Gastroesophageal sphincter (tissue), 4 donors: ENCODE results near the gene WIPF2. TPM values are rescaled to one million over a fixed set of nuclear protein-coding genes. Genes with fewer than 3 reads are reported as not detected.

ENCODE experiments used
- ATAC-seq: fragments of 150-250 bp; one replicate; pipeline ENCODE4 v1.9.1; 2016; ENCODE audit warnings: mild to moderate bottlenecking, moderate library complexity
- H3K27ac ChIP-seq, 4 donors: fragments of 200-600 bp; sonication (generic) in 3 of 4; 1 replicate in 3 of 4; 2 replicates in 1 of 4; pipeline ENCODE4 v1.5.1; 2016 to 2019
- H3K27me3 ChIP-seq: fragments of 200-600 bp; sonication (generic); one replicate; pipeline ENCODE4 v1.5.1; 2019
- H3K36me3 ChIP-seq, 2 donors: fragments of 200-600 bp; sonication (generic); one replicate each; pipeline ENCODE4 v1.5.1; 2019; ENCODE audit warnings: control low read depth in 1 of 2
- H3K4me1 ChIP-seq, 3 donors: fragments of 200-600 bp; sonication (generic); 1 replicate in 2 of 3; 2 replicates in 1 of 3; pipeline ENCODE4 v1.5.1; 2016 to 2019; ENCODE audit warnings: control low read depth in 2 of 3
- H3K4me3 ChIP-seq, 2 donors: fragments of 200-600 bp; sonication (generic); one replicate each; pipeline ENCODE4 v1.5.1; 2019; ENCODE audit warnings: mild to moderate bottlenecking in 1 of 2, moderate library complexity in 1 of 2
- H3K9me3 ChIP-seq, 3 donors: fragments of 200-600 bp; sonication (generic); one replicate each; pipeline ENCODE4 v1.5.1; 2017 to 2019; ENCODE audit warnings: control low read depth in 2 of 3
- EP300 ChIP-seq: sonication (generic); formaldehyde crosslinking; IDR thresholded peaks from one replicate; pipeline ENCODE4 v1.6.1; 2017; ENCODE audit warnings: antibody characterized with exemption, mild to moderate bottlenecking
- POLR2A ChIP-seq, 2 donors: fragments of 450-650 bp; IDR thresholded peaks; one replicate each; pipeline ENCODE4 v1.6.1; 2017; ENCODE audit warnings: antibody characterized with exemption in 2 of 2, mild to moderate bottlenecking in 2 of 2, moderate library complexity in 1 of 2
- POLR2AphosphoS5 ChIP-seq: sonication (generic); formaldehyde crosslinking; IDR thresholded peaks from one replicate; pipeline ENCODE4 v1.6.1; 2017; ENCODE audit warnings: antibody characterized with exemption
- WGBS, 2 donors: methylation state at CpG; one replicate each; pipeline ENCODE4 v1.1.5; 2018; ENCODE audit warnings: low coverage in 1 of 2; 5-methylcytosine and 5-hydroxymethylcytosine counted together
- small RNA-seq, 4 donors: library from RNA; depleted of rRNA; stranded (forward); fragments of <200 nt; gene quantifications; one replicate each; pipeline ENCODE3, GENCODE V24; 2016
- total RNA-seq, 4 donors: library from RNA; depleted of rRNA; stranded (reverse); fragments of >200 nt; gene quantifications; one replicate each; pipeline ENCODE4 v1.1.0, GENCODE V29; 2016
- TF ChIP-seq, protein P1 (sequence below), 4 experiments: fragments of 200-600 bp in 2 of 4; fragments of 450-650 bp in 2 of 4; sonication (generic) in 1 of 4; IDR thresholded peaks; one replicate each; pipeline ENCODE4 v1.5.1; 2017 to 2019; ENCODE audit warnings: antibody characterized with exemption in 4 of 4, mild to moderate bottlenecking in 2 of 4, moderate library complexity in 2 of 4

The WIPF2 gene
- total RNA-seq, 4 donors from 2014 or later, result 10.2 to 18.2 (median 13.5) TPM

DNA sequence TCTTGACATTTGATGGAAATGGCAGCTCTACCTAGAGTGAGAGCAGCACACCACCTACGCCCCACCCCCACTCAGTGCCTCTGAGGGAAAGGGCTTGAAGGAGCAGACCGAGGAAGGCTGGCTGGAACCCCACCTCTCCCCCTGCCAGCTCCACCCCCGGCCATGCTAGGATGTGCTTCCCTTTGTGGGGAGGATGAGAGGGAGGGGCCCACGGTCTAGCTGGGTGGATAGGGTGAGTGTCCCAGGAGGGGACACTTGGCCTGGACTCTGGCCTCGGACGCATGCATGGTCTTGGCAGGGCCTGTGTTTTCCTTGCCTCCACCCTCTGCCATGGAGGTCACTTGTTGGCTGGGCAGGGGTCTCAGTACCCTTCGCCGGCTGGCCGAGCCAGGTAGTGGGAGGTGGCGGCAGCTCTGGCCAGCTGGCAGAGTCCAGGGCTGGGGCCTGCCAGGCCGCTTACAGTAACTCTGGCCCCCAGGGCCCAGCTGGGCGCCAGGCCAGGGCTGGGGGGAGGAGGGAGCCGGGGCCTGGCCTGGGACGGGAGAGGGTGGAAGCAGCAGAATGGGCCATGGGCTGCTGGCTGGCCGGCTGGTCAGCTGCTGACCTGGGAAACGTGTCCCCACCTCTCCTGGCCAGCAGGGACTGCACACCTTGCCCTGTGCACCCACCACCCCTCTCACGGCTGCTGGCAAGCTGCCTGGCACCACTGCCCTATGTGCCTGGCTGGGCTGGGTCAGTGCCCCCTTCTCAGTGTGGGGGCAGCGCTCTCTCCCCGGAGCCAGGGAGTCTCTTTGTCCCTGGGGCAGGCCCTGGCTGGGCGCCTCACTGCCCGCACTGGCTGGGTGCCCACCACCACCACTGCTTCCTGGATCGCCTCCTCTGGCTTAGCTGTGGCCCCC, 112.9 kb downstream of the WIPF2 start:
- Histone ChIP-seq H3K4me3 (peak overlapping the region in 1 of 2 donors; percentile 30), H3K36me3 (peaks cover 0 to 6% of the 10 kb centered on the region in 2 donors), H3K9me3 (no peaks in the 10 kb centered on the region), H3K27ac (peak overlapping the region; percentile 42 to 97 (median 84)), H3K27me3 (no peaks in the 10 kb centered on the region), H3K4me1 (peaks cover 29 to 100% (median 97%) of the 10 kb centered on the region in 3 donors)
- 0% methylated on average over 3 of the region's 22 CpGs; no CpG with 5 or more reads in 1 of the 2 donors for WGBS, 2 donors
- TF ChIP-seq POLR2A (IDR thresholded peaks at IDR 0.05) (no peak), EP300 (no peak), POLR2AphosphoS5 (peak; percentile 99)
- TF ChIP-seq, protein P1, sequence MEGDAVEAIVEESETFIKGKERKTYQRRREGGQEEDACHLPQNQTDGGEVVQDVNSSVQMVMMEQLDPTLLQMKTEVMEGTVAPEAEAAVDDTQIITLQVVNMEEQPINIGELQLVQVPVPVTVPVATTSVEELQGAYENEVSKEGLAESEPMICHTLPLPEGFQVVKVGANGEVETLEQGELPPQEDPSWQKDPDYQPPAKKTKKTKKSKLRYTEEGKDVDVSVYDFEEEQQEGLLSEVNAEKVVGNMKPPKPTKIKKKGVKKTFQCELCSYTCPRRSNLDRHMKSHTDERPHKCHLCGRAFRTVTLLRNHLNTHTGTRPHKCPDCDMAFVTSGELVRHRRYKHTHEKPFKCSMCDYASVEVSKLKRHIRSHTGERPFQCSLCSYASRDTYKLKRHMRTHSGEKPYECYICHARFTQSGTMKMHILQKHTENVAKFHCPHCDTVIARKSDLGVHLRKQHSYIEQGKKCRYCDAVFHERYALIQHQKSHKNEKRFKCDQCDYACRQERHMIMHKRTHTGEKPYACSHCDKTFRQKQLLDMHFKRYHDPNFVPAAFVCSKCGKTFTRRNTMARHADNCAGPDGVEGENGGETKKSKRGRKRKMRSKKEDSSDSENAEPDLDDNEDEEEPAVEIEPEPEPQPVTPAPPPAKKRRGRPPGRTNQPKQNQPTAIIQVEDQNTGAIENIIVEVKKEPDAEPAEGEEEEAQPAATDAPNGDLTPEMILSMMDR (IDR thresholded peaks at IDR 0.05), result peak in 2 of 4 experiments; percentile 17
- ATAC-seq, result peak; percentile 91

Small RNA genes lying within 50 kb of the gene (small RNA-seq; reads per million reads assigned to genes)
- 0 reads per million in 4 donors for gene MIR6867

Other genes with a start within 250 kb of the WIPF2 start
- 100 to 1,000 TPM in 1 of 4 donors, 10 to 100 TPM in 3; 65.1 to 105 (median 78.8) TPM for gene PSMD3, start 238.5 kb upstream of the WIPF2 start, total RNA-seq
- gene CSF3, start 203.9 kb upstream of the WIPF2 start, total RNA-seq, result 1 to 10 TPM in 1 of 4 donors, not detected in 3; 9.3 TPM
- gene MED24, start 164.9 kb upstream of the WIPF2 start, total RNA-seq, result 10 to 100 TPM; 42.1 to 57.9 (median 50.3) TPM
- gene THRA, start 156.3 kb upstream of the WIPF2 start, total RNA-seq, result 100 to 1,000 TPM in 2 of 4 donors, 10 to 100 TPM in 2; 84.8 to 133 (median 102) TPM
- gene NR1D1, start 118.7 kb upstream of the WIPF2 start, total RNA-seq, result 10 to 100 TPM in 3 of 4 donors, 1 to 10 TPM in 1; 1.5 to 20.4 (median 18.3) TPM
- 100 to 1,000 TPM in 1 of 4 donors, 10 to 100 TPM in 3; 67.0 to 107 (median 88.1) TPM for gene MSL1, start 97.3 kb upstream of the WIPF2 start, total RNA-seq
- gene CASC3, start 78.8 kb upstream of the WIPF2 start, total RNA-seq, result 100 to 1,000 TPM in 1 of 4 donors, 10 to 100 TPM in 3; 63.1 to 114 (median 89.1) TPM
- gene RAPGEFL1, start 41.8 kb upstream of the WIPF2 start, total RNA-seq, result 1 to 10 TPM; 2.4 to 5.2 (median 3.3) TPM
- gene CDC6, start 68.6 kb downstream of the WIPF2 start, total RNA-seq, result 1 to 10 TPM in 2 of 4 donors, under 1 TPM in 1, not detected in 1; 0.54 to 2.2 (median 1.2) TPM
- gene RARA, start 89.9 kb downstream of the WIPF2 start, total RNA-seq, result 10 to 100 TPM; 18.5 to 41.8 (median 28.5) TPM
- gene GJD3, start 145.4 kb downstream of the WIPF2 start, total RNA-seq, result 1 to 10 TPM in 1 of 4 donors, not detected in 3; 2.5 TPM
- 1 to 10 TPM in 1 of 4 donors, under 1 TPM in 3; 0.40 to 4.3 (median 0.79) TPM for gene TOP2A, start 198.6 kb downstream of the WIPF2 start, total RNA-seq
- gene IGFBP4, start 224.1 kb downstream of the WIPF2 start, total RNA-seq, result 100 to 1,000 TPM; 209 to 428 (median 281) TPM